GM12891 (cell line): ENCODE results near the gene HMGXB3.

Source experiments
- POLR2A ChIP-seq: IDR thresholded peaks from 2 replicates; pipeline ENCODE4 v1.6.1; 2011; ENCODE audit warnings: low read depth, low read length, control low read depth
- POLR2AphosphoS5 ChIP-seq: IDR thresholded peaks from 2 replicates; pipeline ENCODE4 v1.6.1; 2011; ENCODE audit warnings: low read depth, low read length, control low read depth
- SPI1 ChIP-seq: IDR thresholded peaks from 2 replicates; pipeline ENCODE4 v1.6.1; 2011; ENCODE audit warnings: low read depth, low read length, control low read depth
- TAF1 ChIP-seq: IDR thresholded peaks from 2 replicates; pipeline ENCODE4 v1.6.1; 2011; ENCODE audit warnings: low read depth, low read length, control low read depth

GRCh38 chr5:150073677-150074076, 73.1 kb downstream of the HMGXB3 start:
- TF ChIP-seq POLR2A (no peak), TAF1 (no peak), POLR2AphosphoS5 (no peak), SPI1 (no peak)
